GM18907 (cell line): ENCODE measurements around the gene ENAH.

Experiments used
- ATAC-seq: cut with Tn5 transposase; IDR thresholded peaks from one replicate; pipeline ENCODE4 v1.9.1; 2021; ENCODE audit warnings: mild to moderate bottlenecking, moderate library complexity; ENCODE audit not compliant: unreplicated experiment

Gene ENAH

DNA sequence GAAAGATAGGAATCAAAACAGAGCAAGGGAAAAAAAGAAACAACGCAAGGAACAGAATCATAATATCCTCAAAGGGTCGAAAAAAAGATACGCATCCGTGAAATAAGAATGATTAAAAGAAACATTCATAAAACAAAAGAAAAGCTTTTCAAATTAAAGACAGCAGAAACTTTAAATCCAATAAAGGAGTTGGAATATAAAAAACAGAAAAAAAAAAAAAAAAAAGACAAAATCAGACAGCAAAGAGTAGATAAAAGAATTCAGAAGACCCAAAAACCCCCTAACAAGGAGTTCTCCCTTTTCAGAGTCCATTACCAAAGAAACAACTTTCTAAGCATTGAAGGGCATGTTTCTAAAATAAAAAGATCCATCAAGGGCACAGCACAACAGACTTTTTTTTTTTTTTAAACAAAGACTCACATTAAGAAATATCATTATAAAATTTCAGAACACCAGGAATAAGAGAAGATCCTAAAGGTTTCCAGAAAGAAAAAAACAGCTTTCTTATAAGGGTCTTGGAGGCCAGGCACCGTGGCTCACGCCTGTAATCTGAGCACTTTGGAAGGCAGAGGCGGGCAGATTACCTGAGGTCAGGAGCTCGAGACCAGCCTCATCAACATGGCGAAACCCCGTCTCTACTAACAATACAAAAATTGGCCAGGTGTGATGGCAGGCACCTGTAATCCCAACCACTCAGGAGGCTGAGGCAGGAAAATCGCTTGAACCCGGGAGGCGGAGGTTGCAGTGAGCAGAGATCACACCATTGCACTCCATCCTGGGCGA, 44.7 kb downstream of the ENAH start:
- no peak for ATAC-seq

DNA sequence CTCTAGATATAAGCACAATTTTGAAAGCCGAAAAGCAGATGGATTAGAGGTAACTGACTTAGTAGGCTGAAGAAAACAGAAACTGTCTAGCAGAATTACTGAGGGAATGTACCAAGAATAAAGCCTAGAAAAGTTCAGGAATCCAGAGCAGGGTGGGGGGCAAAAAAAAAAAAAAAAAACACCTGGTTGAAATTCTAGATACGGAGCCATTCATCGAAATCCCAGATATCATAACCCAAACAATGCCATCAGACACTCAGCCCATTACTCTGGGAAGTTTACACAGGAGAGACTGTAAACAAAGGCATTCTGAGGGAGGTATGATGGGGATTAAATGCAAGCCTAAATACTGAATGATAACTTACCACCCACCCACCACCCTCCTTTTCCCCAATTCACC, 45.6 kb downstream of the ENAH start:
- no peak for ATAC-seq

DNA sequence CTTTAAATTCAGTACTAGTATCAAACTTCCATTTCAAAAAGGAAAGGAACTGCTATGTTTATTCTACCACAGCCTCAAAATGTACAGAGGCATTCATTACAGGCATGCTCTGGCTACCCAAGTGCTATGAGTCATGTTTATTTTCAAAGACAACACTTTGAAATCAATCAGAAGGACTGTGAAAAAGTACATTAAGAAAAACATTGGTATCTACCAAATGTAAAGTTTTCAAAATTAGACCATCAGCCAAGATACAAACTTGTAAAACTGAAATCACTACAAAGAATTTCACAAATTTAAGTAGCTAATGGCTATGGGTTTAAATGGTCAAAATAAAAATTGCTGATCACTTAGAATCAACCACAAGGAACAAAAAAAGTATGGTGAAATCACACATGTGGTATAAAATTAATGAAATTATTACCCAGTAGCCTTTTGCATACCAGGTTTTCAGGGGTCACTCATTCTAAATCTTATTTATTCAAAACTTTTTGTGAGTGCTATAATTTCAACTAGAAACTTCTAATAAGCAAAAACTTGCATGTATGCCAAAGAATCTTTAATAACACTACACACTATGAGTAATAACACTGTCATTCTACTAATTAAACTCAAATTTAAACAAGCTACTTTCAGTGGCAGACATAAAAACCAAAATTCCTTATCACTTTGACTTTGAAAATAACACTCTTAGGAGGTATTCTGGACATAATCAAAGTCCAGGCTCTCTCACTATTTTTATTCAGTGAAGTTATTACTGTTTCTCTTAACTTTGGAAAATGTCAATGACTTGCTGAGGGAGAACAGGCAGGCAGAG, 49.2 kb downstream of the ENAH start:
- no peak for ATAC-seq

GRCh38 chr1:225602590-225603206, 50.2 kb downstream of the ENAH start:
- no peak for ATAC-seq

DNA sequence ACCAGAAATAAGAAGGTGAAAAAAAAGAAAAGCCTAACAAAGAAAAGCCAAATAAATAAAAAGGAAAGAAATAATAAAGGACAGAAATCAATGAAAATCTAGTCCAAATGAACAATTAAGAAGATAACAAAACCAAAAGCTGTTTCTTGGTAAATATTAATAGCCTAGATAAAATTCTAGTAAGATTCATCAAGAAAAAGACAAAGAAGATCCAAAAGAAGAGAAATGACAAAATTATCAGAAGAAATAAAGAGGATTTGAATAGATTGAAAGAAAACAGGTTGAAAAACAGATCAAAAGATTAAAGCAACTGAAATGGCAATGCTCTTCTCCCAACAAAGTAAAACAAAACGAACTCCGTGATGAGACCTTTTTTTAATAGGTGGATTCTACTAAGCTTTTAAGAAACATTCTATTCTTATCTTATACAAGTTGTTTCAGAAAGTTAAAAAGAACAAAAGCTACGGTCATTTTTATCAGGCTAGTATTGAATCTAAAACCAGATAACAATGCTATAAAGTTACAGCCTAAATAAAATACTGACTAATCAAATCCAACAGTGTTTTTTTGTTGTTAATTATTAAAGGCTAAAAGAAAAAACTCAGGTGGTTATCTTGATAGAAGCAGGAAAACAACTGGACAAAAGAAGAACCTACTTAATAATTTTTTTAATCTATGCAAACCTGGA, 50.9 kb downstream of the ENAH start:
- no peak for ATAC-seq

DNA sequence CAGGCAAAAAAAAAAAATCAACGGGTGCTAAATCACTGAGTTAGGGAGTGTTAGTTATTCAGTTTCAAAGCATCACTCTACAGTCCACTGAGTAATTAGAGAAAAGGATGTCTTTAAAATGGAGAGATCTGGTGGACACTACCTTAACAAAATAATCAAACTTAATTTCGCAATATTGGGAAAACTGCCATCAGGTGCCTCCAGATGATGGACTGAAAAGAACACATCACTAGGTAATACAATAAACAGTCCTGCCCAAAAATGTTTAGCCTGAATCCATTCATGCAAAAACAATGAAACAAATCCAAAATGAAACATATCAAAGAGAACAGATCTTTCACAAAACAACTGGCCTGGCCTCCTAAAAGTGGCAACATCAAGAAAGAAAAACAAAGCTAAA, 54.1 kb downstream of the ENAH start:
- ATAC-seq, result no peak

- ATAC-seq, result no peak
These were observed 54.9 kb downstream of the ENAH start for GRCh38 chr1:225597926-225598575.

- ATAC-seq, result no peak
These were observed 56.2 kb downstream of the ENAH start for GRCh38 chr1:225596736-225597135.

DNA sequence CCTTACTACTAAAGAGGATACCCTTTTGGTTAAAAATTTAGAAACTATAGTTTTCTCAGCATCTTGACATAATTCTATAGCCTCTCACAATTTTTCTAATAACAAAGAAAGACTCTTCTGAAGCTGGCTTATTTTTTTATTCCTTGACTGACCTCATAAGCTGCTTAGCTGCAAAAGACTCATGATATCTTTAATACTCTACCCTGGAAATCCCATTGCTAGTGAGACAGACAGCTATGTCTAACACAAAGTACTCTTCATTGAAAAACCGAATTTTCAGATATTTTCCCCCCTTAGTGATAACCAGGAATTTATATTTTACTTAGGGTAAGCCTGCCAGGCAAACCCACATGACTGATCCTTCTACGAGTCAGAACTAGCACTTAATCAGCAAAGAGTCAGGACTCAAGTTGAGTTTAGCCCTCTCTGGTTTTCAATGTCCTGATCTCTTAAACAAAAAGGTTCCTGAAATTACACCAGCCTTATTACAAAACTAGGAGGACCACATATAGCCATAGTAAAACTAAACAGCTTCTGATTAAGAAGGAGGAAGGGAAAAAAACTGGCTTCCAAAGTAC, 56.9 kb downstream of the ENAH start:
- no peak for ATAC-seq

DNA sequence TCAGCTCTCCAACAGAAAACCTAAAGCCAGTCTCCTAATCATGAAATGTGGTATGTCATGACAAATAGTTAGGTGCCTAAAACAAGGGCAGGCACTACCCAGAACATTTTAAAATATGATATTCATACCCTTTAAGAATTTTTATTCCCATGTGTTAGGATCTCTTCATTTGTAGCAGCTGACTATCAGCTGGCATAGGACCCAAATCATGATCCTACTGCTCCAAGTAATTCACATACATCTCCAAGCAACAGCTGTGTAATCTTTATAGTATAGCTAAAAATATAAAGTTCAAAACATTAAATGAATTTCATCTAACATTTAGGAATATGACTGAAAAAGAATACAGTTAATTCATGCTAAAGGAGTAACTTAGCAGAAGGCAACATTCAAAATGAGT, 57.5 kb downstream of the ENAH start:
- ATAC-seq, result no peak

DNA sequence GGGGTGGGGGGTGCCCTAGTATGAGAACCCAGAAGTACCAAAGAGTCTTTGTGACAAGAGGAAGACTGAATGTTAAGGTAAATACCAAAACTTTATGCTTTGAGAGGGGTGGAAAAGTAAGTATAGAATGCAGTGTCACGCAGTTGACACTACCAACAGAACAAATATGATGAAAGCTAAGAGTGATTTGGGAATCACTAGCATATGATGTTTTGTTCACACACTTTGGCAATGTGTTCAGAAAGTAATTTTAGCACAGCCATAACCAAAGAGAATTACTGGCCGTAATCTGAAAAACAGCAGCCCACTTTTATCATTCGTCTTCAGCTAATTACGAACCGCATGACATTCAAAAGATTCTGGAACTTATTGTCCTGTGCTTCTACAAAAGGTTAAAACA, 59.5 kb downstream of the ENAH start:
- ATAC-seq, result no peak

- ATAC-seq, result no peak
These were observed 60.4 kb downstream of the ENAH start for GRCh38 chr1:225592362-225593025.

DNA sequence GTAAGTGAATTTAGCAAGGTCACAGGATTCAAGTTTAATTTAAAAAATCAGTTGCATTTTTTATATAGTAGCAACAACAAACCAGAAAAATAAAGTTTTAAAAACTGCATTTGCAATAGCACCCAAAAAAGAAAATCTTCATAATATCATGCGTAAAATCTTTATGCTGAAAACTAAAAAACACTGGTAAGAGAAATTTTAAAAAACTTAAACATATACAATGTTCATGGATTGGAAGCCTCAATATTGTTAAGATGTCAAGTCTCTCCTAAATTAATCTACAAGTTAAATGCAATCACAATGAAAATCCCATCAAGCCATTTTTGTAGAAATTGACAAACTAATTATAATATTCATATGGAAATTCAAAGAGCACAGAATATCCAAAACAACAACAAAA, 65.6 kb downstream of the ENAH start:
- no peak for ATAC-seq

- ATAC-seq, result no peak
These were observed 71.7 kb downstream of the ENAH start for GRCh38 chr1:225581186-225581585.

DNA sequence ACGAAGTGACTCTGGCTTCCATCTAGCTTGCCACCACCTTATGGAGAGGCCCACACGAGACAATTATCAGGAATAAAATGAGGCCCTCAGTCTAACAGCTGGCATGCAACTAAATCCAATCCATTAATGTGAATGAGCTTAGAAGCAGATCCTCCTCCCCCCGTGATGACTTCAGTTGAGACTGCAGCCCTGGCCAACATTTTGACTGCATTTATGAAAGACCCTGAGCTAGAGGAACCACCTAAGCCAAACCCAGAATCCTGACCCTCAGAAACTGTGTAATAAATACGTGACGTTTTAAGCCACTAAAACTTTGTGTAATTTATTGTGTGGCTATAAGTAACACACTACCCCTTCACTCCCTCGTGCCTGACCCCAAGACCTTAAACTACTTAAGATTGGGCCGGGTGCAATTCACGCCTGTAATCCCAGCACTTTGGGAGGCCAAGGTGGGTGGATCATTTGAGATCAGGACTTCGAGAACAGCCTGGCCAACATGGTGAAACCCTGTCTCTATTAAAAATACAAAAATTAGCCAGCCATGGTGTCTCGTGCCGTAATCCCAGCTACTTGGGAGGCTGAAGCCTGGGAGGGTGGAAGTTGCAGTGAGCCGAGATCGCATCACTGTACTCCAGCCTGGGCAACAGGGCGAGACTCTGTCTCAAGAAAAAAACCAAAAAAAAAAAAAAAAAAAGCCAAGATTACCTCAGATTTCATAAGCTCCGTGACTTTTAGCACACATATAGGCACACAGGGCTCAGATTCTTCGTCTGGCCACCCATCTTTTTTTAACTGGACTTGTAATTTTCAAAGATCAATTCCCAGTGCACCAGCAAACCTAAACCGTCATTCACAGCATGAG, 72.5 kb downstream of the ENAH start:
- ATAC-seq, result no peak

GRCh38 chr1:225578251-225578977, 74.5 kb downstream of the ENAH start:
- ATAC-seq, result peak; percentile 66

GRCh38 chr1:225577241-225577640, 75.7 kb downstream of the ENAH start:
- no peak for ATAC-seq

GRCh38 chr1:225573216-225573615, 79.7 kb downstream of the ENAH start:
- ATAC-seq, result no peak
